ENCODE data around the gene ZNF169.

- TF ChIP-seq CTCF (IDR thresholded peaks at IDR 0.05; ENCODE audit: low read length): no peak
- TF ChIP-seq EZH2 (IDR thresholded peaks at IDR 0.05; ENCODE audit: borderline replicate concordance, low read length): no peak
These were observed 21.4 kb downstream of the ZNF169 start for GRCh38 chr9:94280409-94280989.

Data from OCI-LY1 (cell line).